Testis (tissue), 3 donors: ENCODE measurements around the gene SPAM1. TPM values are rescaled to one million over a fixed set of nuclear protein-coding genes. Genes with fewer than 3 reads are reported as not detected.

Experiments
- DNase-seq: peaks from one replicate; pipeline ENCODE4 v3.0.0-alpha.2; 2019
- H3K27ac ChIP-seq, 2 donors: fragments of 200-600 bp; sonication (generic); one replicate each; pipeline ENCODE4 v1.5.1; 2019
- H3K27me3 ChIP-seq: fragments of 200-600 bp; sonication (generic); one replicate; pipeline ENCODE4 v1.5.1; 2019
- H3K36me3 ChIP-seq: fragments of 200-600 bp; sonication (generic); one replicate; pipeline ENCODE4 v1.5.1; 2017; ENCODE audit warnings: low read depth; ENCODE audit errors: missing control alignments
- H3K4me1 ChIP-seq: fragments of 200-600 bp; sonication (generic); one replicate; pipeline ENCODE4 v1.5.1; 2019
- H3K4me3 ChIP-seq, 2 donors: fragments of 200-600 bp; sonication (generic); one replicate each; pipeline ENCODE4 v1.5.1; 2017 to 2019
- H3K9me3 ChIP-seq: fragments of 200-600 bp; sonication (generic); one replicate; pipeline ENCODE4 v1.5.1; 2017
- POLR2A ChIP-seq: fragments of 450-650 bp; IDR thresholded peaks from one replicate; pipeline ENCODE4 v1.6.1; 2017; ENCODE audit warnings: antibody characterized with exemption, mild to moderate bottlenecking, moderate library complexity
- WGBS, 2 donors: methylation state at CpG; one replicate each; pipeline ENCODE4 v1.1.5; 2018; 5-methylcytosine and 5-hydroxymethylcytosine counted together
- intact Hi-C: fragments of 100-400 bp; cut with DNase I; formaldehyde crosslinking; loops from one replicate; pipeline ENCODE4 v1.15.1; 2023; ENCODE audit warnings: low total_unique reads
- polyA plus RNA-seq: library from polyadenylated mRNA; stranded (reverse); fragments of 350-450 nt; fragmentation: Illumina TruSeq; extraction: RNeasy Lipid Tissue Mini Kit (QIAGEN cat#74804); gene quantifications from one replicate; pipeline ENCODE4 v1.2.3, GENCODE V29; 2014; ENCODE audit warnings: low read depth, low replicate concordance; ENCODE audit not compliant: insufficient read depth
- total RNA-seq, 2 donors: library from RNA; depleted of rRNA; stranded (reverse); fragments of >200 nt; gene quantifications; one replicate each; pipeline ENCODE4 v1.2.3, GENCODE V29; 2016
- TF ChIP-seq, protein P1 (sequence below), 3 experiments: fragments of 450-650 bp in 2 of 3; fragments of 200-600 bp in 1 of 3; sonication (generic) in 1 of 3; IDR thresholded peaks; one replicate each; pipeline ENCODE4 v1.5.1; 2016 to 2019; ENCODE audit warnings: antibody characterized with exemption in 3 of 3, mild to moderate bottlenecking in 2 of 3, moderate library complexity in 1 of 3

Gene SPAM1
- total and polyA plus RNA-seq, 3 donors from 2014 or later, result 3.9 to 18.1 (median 9.4) TPM

DNA sequence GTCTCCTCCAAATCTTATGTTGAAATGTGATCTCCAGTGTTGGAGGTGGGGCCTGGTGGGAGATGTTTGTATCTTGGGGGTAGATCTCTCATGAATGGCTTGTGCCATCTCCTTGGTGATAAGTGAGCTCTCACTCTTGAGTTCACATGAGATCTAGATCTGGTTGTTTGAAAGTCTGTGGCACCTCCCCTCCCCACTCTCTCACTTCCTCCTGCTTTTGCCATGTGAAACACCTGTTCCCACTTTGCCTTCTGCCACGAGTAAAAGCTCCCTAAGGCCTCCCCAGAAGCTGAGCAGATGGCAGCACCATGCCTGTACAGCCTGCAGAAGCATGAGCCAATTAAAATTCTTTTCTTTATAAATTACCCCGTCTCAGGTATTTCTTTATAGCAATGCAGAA, 84.3 kb downstream of the SPAM1 start:
- H3K4me3 ChIP-seq, result no peak overlapping the region
- no peaks in the 10 kb centered on the region for H3K36me3 ChIP-seq
- H3K27ac ChIP-seq, result no peak overlapping the region
- no peak for TF ChIP-seq POLR2A
- TF ChIP-seq, protein P1, sequence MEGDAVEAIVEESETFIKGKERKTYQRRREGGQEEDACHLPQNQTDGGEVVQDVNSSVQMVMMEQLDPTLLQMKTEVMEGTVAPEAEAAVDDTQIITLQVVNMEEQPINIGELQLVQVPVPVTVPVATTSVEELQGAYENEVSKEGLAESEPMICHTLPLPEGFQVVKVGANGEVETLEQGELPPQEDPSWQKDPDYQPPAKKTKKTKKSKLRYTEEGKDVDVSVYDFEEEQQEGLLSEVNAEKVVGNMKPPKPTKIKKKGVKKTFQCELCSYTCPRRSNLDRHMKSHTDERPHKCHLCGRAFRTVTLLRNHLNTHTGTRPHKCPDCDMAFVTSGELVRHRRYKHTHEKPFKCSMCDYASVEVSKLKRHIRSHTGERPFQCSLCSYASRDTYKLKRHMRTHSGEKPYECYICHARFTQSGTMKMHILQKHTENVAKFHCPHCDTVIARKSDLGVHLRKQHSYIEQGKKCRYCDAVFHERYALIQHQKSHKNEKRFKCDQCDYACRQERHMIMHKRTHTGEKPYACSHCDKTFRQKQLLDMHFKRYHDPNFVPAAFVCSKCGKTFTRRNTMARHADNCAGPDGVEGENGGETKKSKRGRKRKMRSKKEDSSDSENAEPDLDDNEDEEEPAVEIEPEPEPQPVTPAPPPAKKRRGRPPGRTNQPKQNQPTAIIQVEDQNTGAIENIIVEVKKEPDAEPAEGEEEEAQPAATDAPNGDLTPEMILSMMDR (IDR thresholded peaks at IDR 0.05), result no peak
- WGBS, 2 donors, result 70 to 73% methylated on average over 2 of the region's 2 CpGs
- H3K4me1 ChIP-seq, result no peaks in the 10 kb centered on the region
- no peak for DNase-seq
- H3K9me3 ChIP-seq, result no peaks in the 10 kb centered on the region
- intact Hi-C loops, result no loop called here
- H3K27me3 ChIP-seq, result no peaks in the 10 kb centered on the region

Other genes starting within 250 kb of the SPAM1 start
- 10 to 100 TPM; 62.6 to 69.3 TPM for gene WASL, start 176.2 kb upstream of the SPAM1 start, total RNA-seq
- gene WASL, start 176.2 kb upstream of the SPAM1 start, polyA plus RNA-seq, result 43.3 TPM
- gene HYAL4, start 80.1 kb upstream of the SPAM1 start, total RNA-seq, result 1 to 10 TPM; 3.6 to 6.8 TPM
- gene HYAL4, start 80.1 kb upstream of the SPAM1 start, polyA plus RNA-seq, result 2.4 TPM
- gene TMEM229A, start 107.8 kb downstream of the SPAM1 start, total RNA-seq, result 10 to 100 TPM; 51.0 to 58.8 TPM
- 12.3 TPM for gene TMEM229A, start 107.8 kb downstream of the SPAM1 start, polyA plus RNA-seq